Embryonic facial prominence (tissue), 1 donor: Measurements from ENCODE around the gene PDK2.

Experiments
- DNase-seq: peaks from one replicate; pipeline ENCODE4 v3.0.0-alpha.2; 2016; ENCODE audit errors: extremely low spot score

The PDK2 gene

DNA sequence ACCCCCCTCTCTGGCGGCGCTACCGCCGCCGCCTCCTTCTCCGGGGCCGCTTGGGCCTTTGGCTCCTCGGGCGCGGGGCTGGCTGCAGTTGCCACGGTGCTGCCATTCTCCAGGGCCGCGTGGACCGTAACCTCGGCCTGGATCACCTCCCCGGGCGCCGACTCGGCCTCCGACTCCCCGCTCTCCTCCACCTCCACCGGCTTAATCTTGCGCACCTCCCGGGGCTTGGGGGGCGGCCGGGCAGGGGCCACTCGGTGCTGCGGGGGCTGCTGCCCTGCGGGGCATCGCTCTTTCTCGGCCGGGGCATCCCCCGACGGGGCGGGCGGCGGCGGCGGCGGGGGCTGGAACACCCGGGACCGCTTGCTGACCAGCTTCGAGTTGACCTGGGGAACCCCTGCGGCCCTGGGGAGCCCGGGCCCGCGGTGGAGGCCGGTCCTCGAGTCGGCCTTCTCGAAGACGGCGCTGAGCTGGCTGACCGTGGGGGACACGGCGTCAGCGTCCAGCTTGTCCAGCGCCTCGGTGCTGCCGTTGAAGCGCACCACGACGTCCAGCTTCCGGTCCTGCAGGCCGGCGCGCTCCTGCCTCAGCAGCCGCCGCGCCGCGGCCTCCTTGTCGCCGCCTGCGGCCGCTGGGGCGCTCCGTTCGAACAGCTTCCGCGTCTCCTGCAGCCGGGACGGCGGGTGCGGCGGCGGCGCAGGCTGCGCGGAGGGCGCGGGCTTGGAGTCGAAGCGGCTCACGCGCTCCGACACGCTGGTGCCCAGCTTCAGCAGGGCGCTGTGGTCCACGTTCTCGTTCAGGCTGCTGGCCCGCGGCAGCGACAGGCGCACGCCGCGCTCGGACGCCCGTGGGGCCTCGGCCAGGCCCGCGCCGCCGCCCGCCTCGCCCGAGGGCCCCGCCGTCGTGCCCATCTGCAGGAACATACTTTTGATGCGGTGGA is 54.5 kb downstream of the PDK2 start:
- DNase-seq, result no peak

DNA sequence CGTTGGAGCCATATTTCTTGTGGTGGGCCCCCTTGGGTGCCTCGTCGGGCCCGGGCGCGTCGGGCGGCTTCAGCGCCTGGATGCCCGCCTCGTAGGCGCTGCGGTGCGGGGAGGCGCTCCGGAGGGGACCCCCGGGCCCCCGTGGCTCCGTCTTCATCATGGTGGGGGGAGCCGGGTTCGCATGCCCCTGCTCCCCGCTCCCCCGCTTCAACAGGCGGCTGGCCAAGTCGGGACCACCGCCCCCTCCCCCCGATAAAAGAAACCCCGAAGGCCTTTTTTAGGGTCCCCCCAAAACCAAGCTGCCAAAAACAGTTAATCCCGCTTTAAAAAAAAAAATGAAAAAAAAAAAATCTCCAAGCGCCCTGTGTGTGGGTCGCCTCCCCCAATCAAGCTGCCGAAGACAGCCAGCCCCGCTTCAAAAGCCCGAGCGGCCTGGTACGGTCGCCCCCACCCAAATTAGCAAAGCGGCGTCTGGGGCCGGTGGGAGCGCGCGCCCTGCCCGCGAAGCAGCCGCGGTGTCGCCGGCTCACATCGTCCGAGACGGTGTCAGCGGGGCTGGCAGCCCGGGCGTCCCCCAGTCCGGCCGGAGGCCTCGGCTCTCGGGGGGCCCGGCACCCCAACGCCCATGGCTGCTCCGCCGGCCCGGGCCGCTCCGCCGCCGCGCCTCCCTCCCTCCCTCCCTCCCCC is 55.3 kb downstream of the PDK2 start, which contains the start of gene PPP1R9B:
TSS of gene PPP1R9B (minus strand) at position 324 of the 687 bp plus-strand sequence. CDS start at position 160, 164 bp downstream.
- DNase-seq, result no peak

DNA sequence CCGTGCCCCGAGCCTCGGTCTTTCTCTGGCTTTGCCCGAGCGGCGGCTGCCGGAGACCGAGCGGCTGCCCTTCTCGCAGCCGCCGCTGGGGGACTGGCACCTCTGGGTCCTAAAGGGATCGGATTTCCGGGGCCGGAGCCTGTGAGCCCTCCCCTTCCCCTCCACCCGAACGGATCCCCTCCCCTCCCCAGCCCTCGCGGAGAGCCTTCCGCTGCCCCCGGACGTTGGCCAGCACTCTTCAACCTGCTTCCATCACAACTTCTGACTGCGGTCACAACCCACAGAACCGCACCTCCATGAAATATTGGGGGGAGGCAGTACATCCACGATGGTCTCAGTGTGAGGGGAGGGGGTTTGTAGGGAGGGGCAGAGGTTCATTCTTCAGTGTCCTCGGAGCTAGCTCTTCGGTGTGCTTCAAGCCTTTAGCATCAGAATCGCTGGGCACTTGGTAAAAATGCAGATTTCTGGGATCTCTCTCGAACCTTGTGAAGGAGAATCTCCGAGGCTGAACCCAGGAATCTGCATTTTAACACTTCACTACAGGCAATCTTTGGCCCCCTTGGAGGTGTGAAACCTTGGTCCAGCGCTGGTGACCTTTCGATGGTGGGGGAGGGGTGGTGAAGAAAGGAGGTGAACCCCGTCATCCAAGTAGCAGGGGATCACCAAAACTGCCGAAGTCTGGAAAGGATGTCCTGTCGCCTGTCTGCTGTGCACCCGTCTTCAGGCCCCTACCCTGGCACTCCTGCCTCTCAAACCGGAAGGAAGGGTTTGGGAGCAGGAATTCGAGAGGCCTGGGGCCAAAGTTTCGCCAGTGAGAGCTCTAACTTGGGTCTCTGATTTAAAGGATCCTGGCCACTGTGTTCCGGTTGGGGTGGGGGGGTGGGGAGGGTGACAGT is 56.1 kb downstream of the PDK2 start:
- DNase-seq, result peak; percentile 80

DNA sequence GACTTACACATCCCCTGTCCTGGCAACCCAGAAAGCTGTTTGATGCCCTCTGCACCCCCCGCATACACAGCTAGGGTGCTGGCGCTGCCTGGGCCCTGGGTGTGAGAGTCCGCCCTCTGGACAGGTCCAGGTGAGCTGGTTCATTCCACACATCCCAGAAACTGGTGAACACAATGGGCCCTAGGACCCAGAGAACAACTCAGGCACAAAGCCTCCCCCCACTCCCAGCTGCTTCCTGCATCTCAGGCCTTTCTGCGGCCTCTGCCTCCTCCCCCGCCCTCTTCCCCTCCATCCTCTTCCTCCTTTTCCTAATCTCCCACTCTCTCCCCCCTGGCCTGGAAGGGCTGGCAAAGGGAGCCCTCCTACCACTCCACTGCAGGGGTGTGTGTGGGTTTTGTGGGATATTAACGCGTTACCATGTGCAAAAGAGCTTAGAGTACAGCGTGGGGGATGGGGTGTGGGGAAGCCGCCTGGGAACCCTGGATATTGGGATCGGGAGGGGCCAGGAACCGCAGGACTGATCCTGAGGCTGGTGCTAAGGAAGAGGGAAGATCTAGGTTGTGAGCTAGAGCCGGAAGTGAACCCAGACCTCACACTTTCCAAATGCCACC is 56.9 kb downstream of the PDK2 start:
- peak; percentile 65 for DNase-seq

DNA sequence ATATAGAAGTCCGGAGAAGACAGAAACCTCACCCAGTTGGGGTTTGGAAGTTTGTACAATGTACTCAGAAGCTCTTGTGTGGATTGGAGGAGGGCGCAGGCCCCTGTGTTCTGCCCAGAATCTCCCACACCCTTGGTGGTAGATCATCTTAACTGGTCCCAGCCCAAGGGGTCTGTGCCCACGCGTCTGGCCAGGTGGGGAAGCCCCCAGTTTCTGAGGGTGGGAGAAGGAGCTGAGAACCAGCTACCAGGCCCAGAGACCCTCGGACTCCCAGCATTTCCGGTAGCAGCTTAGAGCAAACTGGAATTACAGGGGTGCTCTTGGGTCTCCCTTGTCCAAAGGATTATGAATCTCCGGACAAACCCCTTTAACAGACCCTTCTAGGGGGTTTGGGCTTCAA is 57.6 kb downstream of the PDK2 start:
- no peak for DNase-seq

DNA sequence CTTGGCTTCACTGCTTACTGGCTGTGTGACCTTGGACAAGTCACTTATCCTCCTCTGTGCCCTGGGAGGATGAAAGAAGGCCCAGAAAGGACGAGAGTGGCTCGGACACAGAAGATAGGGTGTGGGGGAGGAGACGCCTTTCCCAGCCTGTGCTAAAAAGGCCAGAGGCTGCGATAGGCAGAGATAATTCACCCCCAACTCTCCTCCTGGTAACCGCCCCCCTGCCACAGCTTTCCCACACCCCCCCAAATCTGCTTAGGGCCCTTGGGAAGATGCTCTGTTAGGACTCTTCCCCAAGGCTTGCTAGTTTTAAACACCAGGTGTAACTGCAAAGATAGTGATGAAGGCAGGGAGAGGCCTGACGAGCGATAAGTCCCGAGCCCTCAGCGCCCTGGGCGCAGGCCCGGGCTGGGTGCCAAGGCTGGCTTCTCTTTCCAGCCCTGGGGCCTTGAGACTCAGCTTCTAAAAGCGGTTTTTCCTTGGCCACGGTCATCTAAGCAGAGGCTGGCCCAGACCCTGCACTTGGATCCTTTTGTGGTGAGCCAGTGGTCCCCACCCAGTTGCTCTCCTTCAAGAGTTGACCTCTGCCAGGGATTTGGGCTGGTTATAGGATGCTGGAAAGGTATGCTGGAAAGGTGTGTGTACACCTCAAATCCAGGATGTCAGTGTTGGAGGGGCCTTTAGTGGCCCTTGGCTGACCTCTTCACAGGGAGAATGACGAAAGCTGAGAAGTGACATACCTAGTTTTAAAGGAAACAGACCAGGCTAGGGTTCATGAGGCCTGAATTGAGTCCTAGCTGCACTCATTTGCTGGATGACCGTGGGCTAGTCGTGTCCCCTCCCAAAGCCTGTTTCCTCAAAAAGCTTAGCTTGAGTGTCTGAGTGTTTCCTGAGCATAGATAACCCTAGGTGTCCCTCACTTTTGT is 58.8 kb downstream of the PDK2 start:
- DNase-seq, result no peak

DNA sequence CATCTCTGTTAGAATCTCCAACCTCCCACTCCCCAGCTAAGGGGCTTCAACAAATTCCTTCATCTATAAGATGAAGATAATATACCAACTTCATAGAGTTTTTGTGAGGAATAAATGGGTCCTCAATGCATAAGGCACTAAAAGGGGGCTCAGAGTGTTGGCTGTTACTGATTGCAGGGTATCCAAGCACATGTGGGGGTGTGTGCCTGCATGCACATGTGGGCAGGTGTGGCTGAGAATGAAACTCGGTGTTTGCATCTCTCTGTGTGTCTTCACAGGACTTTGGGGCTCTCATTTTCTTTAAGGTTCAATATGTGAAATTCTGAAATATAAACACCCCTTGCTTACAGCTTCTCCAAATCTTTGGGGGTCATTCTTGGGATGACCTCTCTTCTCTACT is 59.5 kb downstream of the PDK2 start:
- no peak for DNase-seq

DNA sequence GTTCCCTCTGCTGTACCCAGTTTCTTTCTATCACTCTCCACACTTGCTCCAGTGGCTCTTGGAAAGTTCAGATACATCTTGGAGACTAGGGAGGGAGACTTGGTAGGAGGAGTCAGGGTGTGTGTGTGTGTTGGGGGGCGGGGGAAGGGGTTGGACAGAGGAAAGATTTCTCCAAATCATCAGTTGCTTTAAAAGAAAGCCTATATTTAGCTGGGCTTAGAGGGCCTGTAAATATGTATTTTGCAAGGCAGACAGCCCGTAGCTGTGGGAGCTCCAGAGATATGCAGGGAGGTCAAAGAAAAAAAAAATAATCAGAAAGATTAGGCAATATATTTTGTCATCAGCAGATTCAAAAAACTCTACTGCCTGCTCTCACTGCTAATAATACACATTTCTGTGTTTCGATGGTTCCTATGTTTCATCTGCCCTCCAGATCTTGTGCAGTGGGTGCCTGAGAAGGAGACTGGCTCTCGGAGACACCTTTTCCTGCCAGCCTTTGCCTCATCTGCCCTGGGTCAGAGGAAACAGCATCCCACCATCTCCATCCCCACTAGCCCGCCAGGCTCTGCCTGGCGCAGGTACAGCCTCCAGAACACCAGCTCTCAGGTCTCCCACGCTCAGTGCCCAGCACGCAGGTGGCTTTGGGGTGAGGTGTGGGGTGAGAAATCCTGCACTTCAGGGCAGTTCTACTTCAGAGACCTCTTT is 60.1 kb downstream of the PDK2 start:
- DNase-seq, result no peak

DNA sequence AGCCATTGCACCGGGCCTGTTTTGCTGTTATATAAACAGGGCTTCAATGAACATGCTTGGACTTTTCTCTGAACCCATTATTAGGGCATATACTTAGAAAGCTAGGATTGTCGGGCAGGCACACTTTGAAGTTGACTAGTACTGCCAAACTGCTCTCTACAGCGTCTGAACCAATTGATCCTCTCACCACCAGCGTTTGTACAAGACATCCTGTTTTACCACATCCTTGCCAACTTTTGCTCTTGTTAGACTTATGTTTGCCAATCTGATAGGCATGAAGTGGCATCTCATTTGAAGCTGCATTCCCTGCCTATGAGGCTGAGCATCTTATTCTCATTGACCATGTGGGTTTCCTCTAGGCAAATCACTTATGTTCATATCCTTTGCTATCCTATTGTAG is 62.7 kb downstream of the PDK2 start:
- DNase-seq, result no peak

DNA sequence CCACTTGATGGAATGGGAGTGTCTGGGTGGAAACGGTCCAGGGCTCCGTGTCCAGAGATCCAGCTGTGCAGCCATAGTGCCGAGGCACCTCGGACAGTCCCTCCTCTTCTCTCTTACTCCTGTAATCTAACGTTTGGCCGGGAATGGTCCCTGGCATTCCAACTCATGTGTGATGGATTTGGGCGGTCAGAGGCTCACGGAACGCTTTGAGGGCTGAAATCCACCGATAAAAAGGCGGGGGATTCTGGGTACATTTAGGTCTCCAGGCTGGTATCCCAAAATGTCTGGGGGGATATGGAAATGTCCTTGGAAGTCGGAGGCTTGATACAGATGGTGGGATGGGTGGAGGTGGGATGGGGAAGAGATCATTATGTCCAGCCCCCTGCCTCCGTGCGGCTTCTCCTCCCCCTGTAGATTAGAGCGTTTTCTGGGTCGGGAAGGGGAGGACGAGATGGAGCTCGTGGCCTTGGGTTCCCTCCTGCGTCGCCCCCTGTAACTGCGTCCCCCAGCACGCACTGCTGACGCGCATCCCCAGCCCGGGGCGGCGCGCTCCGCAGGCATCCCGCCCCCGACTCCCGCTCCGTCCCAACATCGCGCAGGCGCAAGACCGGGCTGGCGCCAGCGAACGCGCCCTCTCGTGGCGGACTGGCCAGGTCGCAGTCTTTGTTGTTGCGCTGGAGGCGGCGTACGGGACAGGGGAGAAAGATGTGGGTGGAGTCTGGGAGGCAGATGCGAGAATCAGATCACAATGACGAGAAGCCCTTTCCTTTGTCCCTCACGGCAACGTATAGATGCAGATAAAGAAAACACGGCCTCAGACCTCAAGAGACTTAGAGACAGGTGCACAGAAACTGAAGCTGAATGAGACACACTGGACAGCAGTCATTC is 66.1 kb downstream of the PDK2 start:
- DNase-seq, result peak; percentile 90
